CD4-positive, alpha-beta T cell treated with Interleukin-10 for 1 hour (primary cell): Measurements from ENCODE around the gene DCAF7.

ENCODE experiments used
- DNase-seq: peaks from one replicate; pipeline ENCODE4 v3.0.0-alpha.2; 2020

The DCAF7 gene

GRCh38 chr17:63546308-63547082 lies 3.8 kb upstream of the DCAF7 start:
- no peak for DNase-seq

- no peak for DNase-seq
Measured at GRCh38 chr17:63547083-63547523, 3.2 kb upstream of the DCAF7 start.

- no peak for DNase-seq
Measured at GRCh38 chr17:63549289-63549945, 860 bp upstream of the DCAF7 start.

- DNase-seq: peak; percentile 9
Measured at GRCh38 chr17:63550817-63551639, 751 bp downstream of the DCAF7 start.

- DNase-seq: no peak
Measured at GRCh38 chr17:63552211-63552610, 1.9 kb downstream of the DCAF7 start.

GRCh38 chr17:63555500-63556156 lies 5.4 kb downstream of the DCAF7 start:
- DNase-seq: no peak

GRCh38 chr17:63557416-63557815 lies 7.1 kb downstream of the DCAF7 start:
- no peak for DNase-seq

- no peak for DNase-seq
Measured at GRCh38 chr17:63558441-63558840, 8.2 kb downstream of the DCAF7 start.

GRCh38 chr17:63561819-63562218 lies 11.5 kb downstream of the DCAF7 start:
- DNase-seq: no peak

GRCh38 chr17:63563339-63563738 lies 13.1 kb downstream of the DCAF7 start:
- no peak for DNase-seq

GRCh38 chr17:63564562-63564961 lies 14.3 kb downstream of the DCAF7 start:
- DNase-seq: no peak

- no peak for DNase-seq
Measured at GRCh38 chr17:63567229-63567628, 17.0 kb downstream of the DCAF7 start.

GRCh38 chr17:63568563-63568962 lies 18.3 kb downstream of the DCAF7 start:
- DNase-seq: no peak

GRCh38 chr17:63571632-63572310 lies 21.5 kb downstream of the DCAF7 start:
- DNase-seq: no peak

GRCh38 chr17:63573634-63574033 lies 23.4 kb downstream of the DCAF7 start:
- DNase-seq: no peak

GRCh38 chr17:63578027-63578768 lies 27.9 kb downstream of the DCAF7 start:
- DNase-seq: no peak

- no peak for DNase-seq
Measured at GRCh38 chr17:63578769-63579111, 28.5 kb downstream of the DCAF7 start.

- DNase-seq: no peak
Measured at GRCh38 chr17:63579633-63580032, 29.4 kb downstream of the DCAF7 start.

GRCh38 chr17:63587770-63588169 lies 37.5 kb downstream of the DCAF7 start:
- DNase-seq: no peak

- DNase-seq: no peak
Measured at GRCh38 chr17:63588797-63589196, 38.5 kb downstream of the DCAF7 start.

- no peak for DNase-seq
Measured at GRCh38 chr17:63589646-63590045, 39.4 kb downstream of the DCAF7 start.

GRCh38 chr17:63592797-63593196 lies 42.5 kb downstream of the DCAF7 start:
- no peak for DNase-seq
